A673 (cell line): ENCODE data around the gene PTGDR2.

Experiments used
- EZH2 ChIP-seq: fragments of 200-600 bp; sonication (generic); IDR thresholded peaks from 2 replicates; pipeline ENCODE4 v1.6.1; 2017; ENCODE audit warnings: borderline replicate concordance, low read depth, mild to moderate bottlenecking, mixed read lengths, antibody characterized with exemption, low read length; ENCODE audit not compliant: poor library complexity, severe bottlenecking
- TF ChIP-seq, protein P1 (sequence below): fragments of 300-800, 200-600 bp; sonication (generic); conservative IDR thresholded peaks from 2 replicates; pipeline ENCODE4 v1.5.1; 2017; ENCODE audit warnings: low read depth, mild to moderate bottlenecking, antibody characterized with exemption, low read length, moderate library complexity, mixed read lengths

- TF ChIP-seq, protein P1, sequence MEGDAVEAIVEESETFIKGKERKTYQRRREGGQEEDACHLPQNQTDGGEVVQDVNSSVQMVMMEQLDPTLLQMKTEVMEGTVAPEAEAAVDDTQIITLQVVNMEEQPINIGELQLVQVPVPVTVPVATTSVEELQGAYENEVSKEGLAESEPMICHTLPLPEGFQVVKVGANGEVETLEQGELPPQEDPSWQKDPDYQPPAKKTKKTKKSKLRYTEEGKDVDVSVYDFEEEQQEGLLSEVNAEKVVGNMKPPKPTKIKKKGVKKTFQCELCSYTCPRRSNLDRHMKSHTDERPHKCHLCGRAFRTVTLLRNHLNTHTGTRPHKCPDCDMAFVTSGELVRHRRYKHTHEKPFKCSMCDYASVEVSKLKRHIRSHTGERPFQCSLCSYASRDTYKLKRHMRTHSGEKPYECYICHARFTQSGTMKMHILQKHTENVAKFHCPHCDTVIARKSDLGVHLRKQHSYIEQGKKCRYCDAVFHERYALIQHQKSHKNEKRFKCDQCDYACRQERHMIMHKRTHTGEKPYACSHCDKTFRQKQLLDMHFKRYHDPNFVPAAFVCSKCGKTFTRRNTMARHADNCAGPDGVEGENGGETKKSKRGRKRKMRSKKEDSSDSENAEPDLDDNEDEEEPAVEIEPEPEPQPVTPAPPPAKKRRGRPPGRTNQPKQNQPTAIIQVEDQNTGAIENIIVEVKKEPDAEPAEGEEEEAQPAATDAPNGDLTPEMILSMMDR, result no peak
- TF ChIP-seq EZH2, result no peak
Observed at GRCh38 chr11:60825790-60826189, 30.0 kb downstream of the PTGDR2 start.
